ENCODE data around the gene TPCN2.

Gene TPCN2

GRCh38 chr11:69097263-69097662 is 48.5 kb downstream of the TPCN2 start:
- no peak for DNase-seq

- DNase-seq: peak in 1 of 2 experiments; percentile 14
Observed at GRCh38 chr11:69099180-69099579, 50.4 kb downstream of the TPCN2 start.

GRCh38 chr11:69100454-69101114 is 51.9 kb downstream of the TPCN2 start:
- DNase-seq: no peak

GRCh38 chr11:69101115-69101791 is 52.5 kb downstream of the TPCN2 start:
- DNase-seq: peak; percentile 28 to 77

- peak in 1 of 2 experiments; percentile 33 for DNase-seq
Observed at GRCh38 chr11:69101792-69102695, 53.3 kb downstream of the TPCN2 start.

GRCh38 chr11:69102732-69103615 is 54.2 kb downstream of the TPCN2 start:
- DNase-seq: peak; percentile 25 to 72

- no peak for DNase-seq
Observed at GRCh38 chr11:69104212-69104855, 55.6 kb downstream of the TPCN2 start.

- no peak for DNase-seq
Observed at GRCh38 chr11:69104856-69105395, 56.2 kb downstream of the TPCN2 start.

GRCh38 chr11:69105461-69106030 is 56.8 kb downstream of the TPCN2 start:
- no peak for DNase-seq

- no peak for DNase-seq
Observed at GRCh38 chr11:69106031-69106811, 57.5 kb downstream of the TPCN2 start.

GRCh38 chr11:69107413-69107812 is 58.7 kb downstream of the TPCN2 start:
- DNase-seq: no peak

GRCh38 chr11:69108030-69108429 is 59.3 kb downstream of the TPCN2 start:
- no peak for DNase-seq

- no peak for DNase-seq
Observed at GRCh38 chr11:69108559-69108958, 59.8 kb downstream of the TPCN2 start.

- DNase-seq: no peak
Observed at GRCh38 chr11:69109101-69109500, 60.4 kb downstream of the TPCN2 start.

- no peak for DNase-seq
Observed at GRCh38 chr11:69110451-69110850, 61.7 kb downstream of the TPCN2 start.

GRCh38 chr11:69111624-69112542 is 63.2 kb downstream of the TPCN2 start:
- no peak for DNase-seq

GRCh38 chr11:69113226-69113625 is 64.5 kb downstream of the TPCN2 start:
- no peak for DNase-seq

GRCh38 chr11:69113646-69114340 is 65.1 kb downstream of the TPCN2 start:
- DNase-seq: no peak

GRCh38 chr11:69114362-69114761 is 65.6 kb downstream of the TPCN2 start:
- no peak for DNase-seq
